SU-DHL-6 (cell line): Measurements from ENCODE around the gene IGF2BP2.

Source experiments
- EZH2phosphoT487 ChIP-seq: fragments of 200-600 bp; sonication (generic), shearing (Covaris generic); conservative IDR thresholded peaks from 2 replicates; pipeline ENCODE4 v1.6.1; 2018; ENCODE audit warnings: mild to moderate bottlenecking, antibody characterized with exemption, low read length, moderate library complexity, mixed read lengths
- TF ChIP-seq, protein P1 (sequence below): fragments of 200-600 bp; sonication (generic); IDR thresholded peaks from one replicate; pipeline ENCODE4 v1.5.1; 2017; ENCODE audit warnings: antibody characterized with exemption, mild to moderate bottlenecking, low read length, moderate library complexity; ENCODE audit not compliant: insufficient read depth, poor library complexity, severe bottlenecking

DNA sequence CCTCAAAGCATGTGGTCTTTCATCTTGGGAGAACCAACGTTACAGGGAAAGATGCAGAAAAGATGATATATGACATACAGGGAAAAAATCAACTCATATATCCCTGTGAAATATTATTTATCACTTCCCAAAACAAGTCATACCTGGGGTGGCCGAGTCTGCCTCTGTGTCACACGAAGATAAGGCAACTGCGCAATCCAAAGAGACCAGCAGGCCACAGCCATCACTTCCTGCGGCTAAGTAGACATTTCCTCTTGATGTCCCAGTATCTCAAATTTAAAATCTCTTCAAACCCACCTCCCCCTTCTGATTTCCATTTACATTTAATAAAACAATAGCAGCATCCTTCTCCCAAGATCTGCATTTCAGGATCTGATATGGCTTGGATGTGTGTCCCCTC lies 71.5 kb downstream of the IGF2BP2 start:
- TF ChIP-seq, protein P1, sequence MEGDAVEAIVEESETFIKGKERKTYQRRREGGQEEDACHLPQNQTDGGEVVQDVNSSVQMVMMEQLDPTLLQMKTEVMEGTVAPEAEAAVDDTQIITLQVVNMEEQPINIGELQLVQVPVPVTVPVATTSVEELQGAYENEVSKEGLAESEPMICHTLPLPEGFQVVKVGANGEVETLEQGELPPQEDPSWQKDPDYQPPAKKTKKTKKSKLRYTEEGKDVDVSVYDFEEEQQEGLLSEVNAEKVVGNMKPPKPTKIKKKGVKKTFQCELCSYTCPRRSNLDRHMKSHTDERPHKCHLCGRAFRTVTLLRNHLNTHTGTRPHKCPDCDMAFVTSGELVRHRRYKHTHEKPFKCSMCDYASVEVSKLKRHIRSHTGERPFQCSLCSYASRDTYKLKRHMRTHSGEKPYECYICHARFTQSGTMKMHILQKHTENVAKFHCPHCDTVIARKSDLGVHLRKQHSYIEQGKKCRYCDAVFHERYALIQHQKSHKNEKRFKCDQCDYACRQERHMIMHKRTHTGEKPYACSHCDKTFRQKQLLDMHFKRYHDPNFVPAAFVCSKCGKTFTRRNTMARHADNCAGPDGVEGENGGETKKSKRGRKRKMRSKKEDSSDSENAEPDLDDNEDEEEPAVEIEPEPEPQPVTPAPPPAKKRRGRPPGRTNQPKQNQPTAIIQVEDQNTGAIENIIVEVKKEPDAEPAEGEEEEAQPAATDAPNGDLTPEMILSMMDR, result no peak
- TF ChIP-seq EZH2phosphoT487, result no peak
